ENCODE measurements around the gene MRPL12.

The MRPL12 gene

DNA sequence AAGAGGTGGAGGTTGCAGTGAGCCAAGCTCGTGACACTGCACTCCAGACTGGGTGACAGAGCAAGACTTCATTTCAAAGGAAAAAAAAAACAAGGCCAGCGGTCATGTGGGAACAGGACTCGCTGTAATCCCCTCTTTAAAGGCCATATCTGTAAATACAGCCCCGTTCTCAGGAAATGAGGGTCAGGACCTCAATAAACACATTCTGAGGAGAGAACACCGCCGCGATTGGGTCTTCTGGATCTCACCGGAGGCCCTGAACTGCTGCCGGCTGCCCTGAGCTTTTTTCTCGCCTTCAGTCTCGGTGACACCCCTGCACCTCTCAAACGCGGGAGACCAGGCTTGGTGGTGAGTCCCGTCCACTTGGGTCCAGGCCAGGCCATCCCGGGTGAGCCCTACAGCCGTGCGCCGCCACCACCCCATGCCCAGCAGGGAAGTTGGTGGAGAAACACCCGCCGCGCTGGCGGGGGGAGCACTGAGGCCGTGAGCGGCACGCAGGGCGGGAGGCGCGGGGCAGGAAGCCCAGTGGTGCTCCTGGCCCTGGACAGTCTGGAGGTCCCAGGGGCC is 37.3 kb downstream of the MRPL12 start:
- no peak for DNase-seq

GRCh38 chr17:81741049-81741593 is 38.0 kb downstream of the MRPL12 start:
- no peak for DNase-seq

DNA sequence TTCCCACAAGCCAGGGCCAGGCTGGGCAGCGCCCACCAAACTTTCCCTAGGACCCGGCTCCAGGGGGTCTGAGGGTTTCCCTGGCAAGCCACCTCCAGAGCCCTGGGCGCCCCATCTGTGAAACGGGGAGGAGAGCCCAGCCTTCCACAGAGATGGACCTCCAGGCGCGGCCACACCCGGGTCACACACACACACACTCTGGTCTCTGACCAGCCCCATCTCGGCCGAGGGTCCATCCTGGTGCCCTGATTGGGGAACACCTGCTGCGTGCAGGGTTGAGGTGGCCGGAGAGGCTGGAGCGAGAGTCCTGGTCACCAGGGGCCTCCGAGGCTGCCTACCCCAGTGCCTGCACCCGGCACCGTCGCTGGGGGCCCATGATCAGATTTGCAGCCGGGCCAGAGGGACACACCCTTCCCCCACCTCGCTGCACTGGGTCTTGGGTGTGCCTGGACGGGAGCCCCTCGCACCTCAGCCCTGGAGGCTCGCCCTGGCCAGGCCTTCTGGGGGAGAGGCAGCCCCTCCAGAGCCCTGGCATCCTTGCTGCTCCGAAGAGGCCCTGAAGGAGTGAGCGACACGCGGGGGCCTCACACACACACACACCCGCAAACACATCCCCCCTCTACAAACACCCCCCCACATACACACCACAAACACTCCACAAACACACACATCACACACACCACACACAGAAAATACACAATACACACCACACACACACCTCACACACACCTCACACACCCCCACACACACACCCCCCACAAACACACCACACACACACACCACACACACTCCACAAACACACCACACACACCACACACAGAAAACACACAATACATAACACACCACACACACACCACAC is 38.7 kb downstream of the MRPL12 start:
- no peak for DNase-seq

All from fibroblast of skin of scalp (primary cell).